Stimulated activated CD4-positive, alpha-beta T cell treated with anti-CD3 and anti-CD28 coated beads, Interleukin-4, amount 100 ng/mL, for 1 hour (primary cell): ENCODE data around the gene IGSF23.
"Not testable (repeated sequence)": the region's sequence is repeated elsewhere in the genome, so short reads cannot be mapped to it uniquely, and the experiment has no call there.

Source experiments
- DNase-seq: peaks from one replicate; pipeline ENCODE4 v3.0.0-alpha.2; 2020

The IGSF23 gene

GRCh38 chr19:44670027-44670426, 56.7 kb downstream of the IGSF23 start:
- not testable (repeated sequence) for DNase-seq

- DNase-seq: no peak
Observed at GRCh38 chr19:44671400-44671799, 58.0 kb downstream of the IGSF23 start, which contains the start of gene CEACAM19. TSS of gene CEACAM19 (plus strand) at chr19:44671482. CDS start at chr19:44671932, 450 bp downstream.

GRCh38 chr19:44672226-44672625, 58.9 kb downstream of the IGSF23 start:
- no peak for DNase-seq

GRCh38 chr19:44673510-44673909, 60.1 kb downstream of the IGSF23 start:
- no peak for DNase-seq

- no peak for DNase-seq
Observed at GRCh38 chr19:44675521-44675920, 62.2 kb downstream of the IGSF23 start.

- no peak for DNase-seq
Observed at GRCh38 chr19:44677019-44677811, 63.9 kb downstream of the IGSF23 start.

GRCh38 chr19:44680536-44680935, 67.2 kb downstream of the IGSF23 start:
- DNase-seq: no peak

- DNase-seq: no peak
Observed at GRCh38 chr19:44681992-44682790, 68.8 kb downstream of the IGSF23 start.

GRCh38 chr19:44682807-44683206, 69.4 kb downstream of the IGSF23 start:
- DNase-seq: no peak

- DNase-seq: no peak
Observed at GRCh38 chr19:44683434-44684210, 70.3 kb downstream of the IGSF23 start.

- not testable (repeated sequence) for DNase-seq
Observed at GRCh38 chr19:44684396-44684795, 71.0 kb downstream of the IGSF23 start.

GRCh38 chr19:44684892-44685863, 71.8 kb downstream of the IGSF23 start:
- DNase-seq: no peak

- DNase-seq: no peak
Observed at GRCh38 chr19:44685877-44686276, 72.5 kb downstream of the IGSF23 start.
